ENCODE data around the gene SGMS1. TPM values are rescaled to one million over a fixed set of nuclear protein-coding genes. Genes with fewer than 3 reads are reported as not detected.

The SGMS1 gene
- total and polyA plus RNA-seq, 2 donors (not counting 1 experiment from before 2014, with no cell fraction given), result 10.0 to 43.5 TPM

- Histone ChIP-seq H3K9me3 (ENCODE audit: control extremely low read depth in 1 of 3, control insufficient read depth in 2 of 3, insufficient read depth in 1 of 3, low read length in 2 of 3) (no peaks in the 10 kb centered on the region), H3K4me2 (replicated peaks; ENCODE audit: low read depth, low read length, poor library complexity, severe bottlenecking) (peak overlapping the region; percentile 52), H3K4me3 (ENCODE audit: control extremely low read depth in 1 of 5, extremely low read depth in 1 of 5, insufficient read depth in 1 of 5, low read depth in 2 of 5, low read length in 4 of 5) (no peak overlapping the region), H3K9ac (ENCODE audit: low read length) (peak overlapping the region; percentile 7), H3K36me3 (replicated peaks in 1 of 2; ENCODE audit: control extremely low read depth in 1 of 2, control insufficient read depth in 1 of 2, extremely low read depth in 1 of 2, insufficient read depth in 2 of 2, low read length in 1 of 2) (no peaks in the 10 kb centered on the region), H3K79me2 (ENCODE audit: control insufficient read depth, insufficient read depth, low read length) (peaks cover 78% of the 10 kb centered on the region), H4K20me1 (ENCODE audit: control insufficient read depth, insufficient read depth, low read length, poor library complexity, severe bottlenecking) (peaks cover 76% of the 10 kb centered on the region), H2AFZ (ENCODE audit: insufficient read depth, low read depth, low read length, poor library complexity, severe bottlenecking) (no peak overlapping the region), H3K27ac (ENCODE audit: low read length in 2 of 2) (no peak overlapping the region), H3K4me1 (ENCODE audit: control insufficient read depth in 2 of 2, insufficient read depth in 2 of 2, low read length in 2 of 2) (peaks cover 10 to 14% of the 10 kb centered on the region in 2 donors), H3K27me3 (replicated peaks in 1 of 4; ENCODE audit: control extremely low read depth in 1 of 4, control insufficient read depth in 3 of 4, insufficient read depth in 4 of 4, low read length in 3 of 4) (no peaks in the 10 kb centered on the region)
- POLR2A ChIA-PET, result no interaction called here
- H3K27me3 Mint-ChIP-seq, result no peaks in the 10 kb centered on the region
- H3K4me1 Mint-ChIP-seq, result peaks cover 59% of the 10 kb centered on the region
- no peaks in the 10 kb centered on the region for H3K9me3 Mint-ChIP-seq (ENCODE audit: insufficient read depth)
- CTCF ChIA-PET, result no interaction called here
- peak; percentile 45 for ATAC-seq (ENCODE audit: low read depth)
- intact Hi-C loops (cut with micrococcal nuclease), result no loop called here
- peak overlapping the region; percentile 5 for H3K4me3 Mint-ChIP-seq
- no peak for TF ChIP-seq EZH2 (IDR thresholded peaks at IDR 0.05; ENCODE audit: borderline replicate concordance, insufficient read depth, low read depth, low read length, poor library complexity, severe bottlenecking)
- no peak for TF ChIP-seq CTCF (IDR thresholded peaks at IDR 0.05)
- DNase-seq, result peak; percentile 24
- 13% methylated on average over 3 of the region's 8 CpGs for WGBS (ENCODE audit: insufficient coverage)
- H3K27ac Mint-ChIP-seq, result peak overlapping the region; percentile 23
Observed at GRCh38 chr10:50604049-50604640, 19.6 kb downstream of the SGMS1 start.

GRCh38 chr10:50603151-50603850, 20.5 kb downstream of the SGMS1 start:
- Mint-ChIP-seq H3K27me3 (no peaks in the 10 kb centered on the region), H3K27ac (no peak overlapping the region), H3K4me3 (no peak overlapping the region), H3K9me3 (ENCODE audit: insufficient read depth) (no peaks in the 10 kb centered on the region), H3K4me1 (peaks cover 66% of the 10 kb centered on the region)
- no peak overlapping the region for H3K4me3 ChIP-seq (ENCODE audit: control extremely low read depth in 1 of 5, extremely low read depth in 1 of 5, insufficient read depth in 1 of 5, low read depth in 2 of 5, low read length in 4 of 5)
- H4K20me1 ChIP-seq (ENCODE audit: control insufficient read depth, insufficient read depth, low read length, poor library complexity, severe bottlenecking), result peaks cover 72% of the 10 kb centered on the region
- POLR2A ChIA-PET, result no interaction called here
- no peaks in the 10 kb centered on the region for H3K9me3 ChIP-seq (ENCODE audit: control extremely low read depth in 1 of 3, control insufficient read depth in 2 of 3, insufficient read depth in 1 of 3, low read length in 2 of 3)
- H3K36me3 ChIP-seq (replicated peaks in 1 of 2; ENCODE audit: control extremely low read depth in 1 of 2, control insufficient read depth in 1 of 2, extremely low read depth in 1 of 2, insufficient read depth in 2 of 2, low read length in 1 of 2), result no peaks in the 10 kb centered on the region
- intact Hi-C loops (cut with micrococcal nuclease), result no loop called here
- no peak overlapping the region for H2AFZ ChIP-seq (ENCODE audit: insufficient read depth, low read depth, low read length, poor library complexity, severe bottlenecking)
- peaks cover 78% of the 10 kb centered on the region for H3K79me2 ChIP-seq (ENCODE audit: control insufficient read depth, insufficient read depth, low read length)
- 83% methylated on average over 1 of the region's 6 CpGs for WGBS (ENCODE audit: insufficient coverage)
- CTCF ChIA-PET, result no interaction called here
- no peaks in the 10 kb centered on the region for H3K27me3 ChIP-seq (replicated peaks in 1 of 4; ENCODE audit: control extremely low read depth in 1 of 4, control insufficient read depth in 3 of 4, insufficient read depth in 4 of 4, low read length in 3 of 4)
- H3K27ac ChIP-seq (ENCODE audit: low read length in 2 of 2), result no peak overlapping the region
- peaks cover 10 to 14% of the 10 kb centered on the region in 2 donors for H3K4me1 ChIP-seq (ENCODE audit: control insufficient read depth in 2 of 2, insufficient read depth in 2 of 2, low read length in 2 of 2)
- H3K4me2 ChIP-seq (replicated peaks; ENCODE audit: low read depth, low read length, poor library complexity, severe bottlenecking), result no peak overlapping the region
- no peak overlapping the region for H3K9ac ChIP-seq (ENCODE audit: low read length)
- DNase-seq, result no peak
- TF ChIP-seq CTCF (IDR thresholded peaks at IDR 0.05) (no peak), EZH2 (IDR thresholded peaks at IDR 0.05; ENCODE audit: borderline replicate concordance, insufficient read depth, low read depth, low read length, poor library complexity, severe bottlenecking) (no peak)
- ATAC-seq (ENCODE audit: low read depth), result no peak
